Activated naive CD8-positive, alpha-beta T cell treated with anti-CD3 and anti-CD28 coated beads, Interleukin-2, amount 50 U/mL, for 24 hours (primary cell): ENCODE results near the gene TMEM207.

ENCODE experiments used
- ATAC-seq: fragments of 150-1000 bp; cut with Tn5 transposase; one replicate; pipeline ENCODE4 v1.10.0; 2021
- DNase-seq: peaks from one replicate; pipeline ENCODE4 v3.0.0; 2021
- H3K27ac Mint-ChIP-seq: one replicate; pipeline ENCODE4 v1.8.0; 2021; ENCODE audit warnings: mild to moderate bottlenecking, mixed read lengths
- H3K27me3 Mint-ChIP-seq: one replicate; pipeline ENCODE4 v1.8.0; 2021; ENCODE audit warnings: mixed read lengths
- H3K36me3 Mint-ChIP-seq: one replicate; pipeline ENCODE4 v1.8.0; 2021; ENCODE audit warnings: low read depth, mixed read lengths
- H3K4me1 Mint-ChIP-seq: one replicate; pipeline ENCODE4 v1.8.0; 2021; ENCODE audit warnings: mixed read lengths
- H3K4me3 Mint-ChIP-seq: one replicate; pipeline ENCODE4 v1.8.0; 2021; ENCODE audit warnings: mild to moderate bottlenecking, moderate library complexity, mixed read lengths
- H3K9me3 Mint-ChIP-seq: one replicate; pipeline ENCODE4 v1.8.0; 2021; ENCODE audit warnings: mixed read lengths

Gene TMEM207

GRCh38 chr3:190384309-190384756 is 65.4 kb downstream of the TMEM207 start:
- Mint-ChIP-seq H3K4me3 (no peak overlapping the region), H3K36me3 (no peaks in the 10 kb centered on the region), H3K27ac (no peak overlapping the region), H3K9me3 (no peaks in the 10 kb centered on the region), H3K27me3 (peaks cover 8% of the 10 kb centered on the region), H3K4me1 (peaks cover 11% of the 10 kb centered on the region)
- no peak for DNase-seq
- peak; percentile 57 for ATAC-seq

GRCh38 chr3:190382082-190382481 is 67.6 kb downstream of the TMEM207 start:
- no peak overlapping the region for H3K27ac Mint-ChIP-seq
- H3K4me3 Mint-ChIP-seq, result no peak overlapping the region
- ATAC-seq (peak; percentile 81), DNase-seq (no peak)
- H3K9me3 Mint-ChIP-seq, result no peaks in the 10 kb centered on the region
- H3K4me1 Mint-ChIP-seq, result peaks cover 11% of the 10 kb centered on the region
- peaks cover 8% of the 10 kb centered on the region for H3K27me3 Mint-ChIP-seq
- H3K36me3 Mint-ChIP-seq, result no peaks in the 10 kb centered on the region

DNA sequence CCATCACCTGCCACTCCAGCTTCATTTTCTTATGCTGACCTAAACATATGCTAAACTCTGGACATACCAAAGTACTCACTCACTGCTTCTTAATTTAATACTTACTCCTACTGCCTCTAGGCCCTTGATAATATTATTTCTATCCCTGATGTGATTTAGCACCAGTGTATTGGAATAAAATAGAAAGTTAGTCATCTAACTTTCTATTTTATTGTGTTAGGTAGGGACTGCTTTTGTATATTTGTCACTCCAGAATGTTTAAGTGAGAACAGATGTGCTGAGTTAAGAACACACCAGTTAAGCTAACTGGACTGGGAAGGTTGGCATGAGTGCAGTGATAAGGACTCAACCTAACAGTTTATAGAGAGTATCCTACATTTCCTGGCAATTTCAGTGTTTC is 68.3 kb downstream of the TMEM207 start:
- peaks cover 11% of the 10 kb centered on the region for H3K4me1 Mint-ChIP-seq
- DNase-seq, result no peak

DNA sequence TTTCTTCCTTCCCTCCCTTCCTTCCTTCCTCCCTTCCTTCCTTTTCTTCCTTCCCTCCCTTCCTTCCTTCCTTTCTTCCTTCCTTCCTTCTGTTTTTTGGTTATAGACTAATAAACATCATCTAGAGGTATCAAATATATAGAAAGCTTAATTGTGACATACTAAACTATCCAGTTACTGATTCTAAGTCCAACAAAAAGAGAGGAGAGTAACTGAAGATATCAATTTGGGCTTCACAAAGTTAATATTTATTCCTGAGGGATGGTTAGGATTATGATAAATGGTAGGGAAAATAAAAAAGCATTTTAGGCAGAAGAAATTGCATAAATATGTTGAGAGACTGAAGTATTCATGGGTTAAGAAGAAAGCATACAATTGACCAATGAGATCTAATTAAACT is 69.5 kb downstream of the TMEM207 start:
- H3K36me3 Mint-ChIP-seq, result no peaks in the 10 kb centered on the region
- H3K9me3 Mint-ChIP-seq, result no peaks in the 10 kb centered on the region
- DNase-seq (no peak), ATAC-seq (no peak)
- H3K4me1 Mint-ChIP-seq, result peaks cover 11% of the 10 kb centered on the region
- no peak overlapping the region for H3K4me3 Mint-ChIP-seq
- H3K27me3 Mint-ChIP-seq, result peaks cover 13% of the 10 kb centered on the region
- H3K27ac Mint-ChIP-seq, result no peak overlapping the region

More for the DNA sequence above, 68.3 kb downstream of the TMEM207 start:
- Mint-ChIP-seq H3K27me3 (peaks cover 9% of the 10 kb centered on the region), H3K27ac (no peak overlapping the region), H3K9me3 (no peaks in the 10 kb centered on the region), H3K36me3 (no peaks in the 10 kb centered on the region), H3K4me3 (no peak overlapping the region)
- ATAC-seq, result no peak
